Peyer's patch (tissue), 4 donors: Measurements from ENCODE around the gene ZNF222. TPM values are rescaled to one million over a fixed set of nuclear protein-coding genes. Genes with fewer than 3 reads are reported as not detected.
A peak's percentile ranks its signal among the peaks of the same experiment; 100 is the strongest.

Experiments used
- DNase-seq, 3 donors: peaks; one replicate each; pipeline ENCODE4 v3.0.0-alpha.2; 2017 to 2019
- H3K27ac ChIP-seq, 4 donors: fragments of 200-600 bp; sonication (generic); one replicate each; pipeline ENCODE4 v1.5.1; 2016 to 2019
- H3K27me3 ChIP-seq, 2 donors: fragments of 200-600 bp; sonication (generic); one replicate each; pipeline ENCODE4 v1.5.1; 2019
- H3K36me3 ChIP-seq, 3 donors: fragments of 200-600 bp; sonication (generic); one replicate each; pipeline ENCODE4 v1.5.1; 2016 to 2019
- H3K4me1 ChIP-seq, 4 donors: fragments of 200-600 bp; sonication (generic); one replicate each; pipeline ENCODE4 v1.5.1; 2016 to 2019
- H3K4me3 ChIP-seq, 4 donors: fragments of 200-600 bp; sonication (generic); 1 replicate in 3 of 4; 2 replicates in 1 of 4; pipeline ENCODE4 v1.5.1; 2016 to 2019; ENCODE audit warnings: mild to moderate bottlenecking in 1 of 4
- H3K9me3 ChIP-seq, 4 donors: fragments of 200-600 bp; sonication (generic); one replicate each; pipeline ENCODE4 v1.5.1; 2016 to 2019; ENCODE audit warnings: mild to moderate bottlenecking in 1 of 4
- POLR2A ChIP-seq, 2 donors: fragments of 450-650 bp; IDR thresholded peaks; one replicate each; pipeline ENCODE4 v1.5.1; 2017; ENCODE audit warnings: antibody characterized with exemption in 2 of 2, mild to moderate bottlenecking in 2 of 2, moderate library complexity in 2 of 2
- small RNA-seq, 2 donors: library from RNA; depleted of rRNA; stranded (forward); fragments of <200 nt; gene quantifications; one replicate each; pipeline ENCODE3, GENCODE V24; 2016
- total RNA-seq, 4 donors: library from RNA; depleted of rRNA; stranded (reverse); fragments of >200 nt; gene quantifications; one replicate each; pipeline ENCODE4 v1.1.0, GENCODE V29; 2016
- TF ChIP-seq, protein P1 (sequence below), 6 experiments: fragments of 450-650 bp in 4 of 6; fragments of 200-600 bp in 2 of 6; sonication (generic) in 1 of 6; IDR thresholded peaks; one replicate each; pipeline ENCODE4 v1.5.1; 2017 to 2019; ENCODE audit warnings: antibody characterized with exemption in 6 of 6, mild to moderate bottlenecking in 3 of 6, moderate library complexity in 1 of 6

Gene ZNF222
- total RNA-seq, 4 donors from 2014 or later, result 3.0 to 10.7 (median 3.5) TPM; not detected in 1

GRCh38 chr19:44072543-44073401 lies 47.6 kb downstream of the ZNF222 start:
- H3K4me3 ChIP-seq, result peak overlapping the region; percentile 44 to 73 (median 56)
- TF ChIP-seq, protein P1, sequence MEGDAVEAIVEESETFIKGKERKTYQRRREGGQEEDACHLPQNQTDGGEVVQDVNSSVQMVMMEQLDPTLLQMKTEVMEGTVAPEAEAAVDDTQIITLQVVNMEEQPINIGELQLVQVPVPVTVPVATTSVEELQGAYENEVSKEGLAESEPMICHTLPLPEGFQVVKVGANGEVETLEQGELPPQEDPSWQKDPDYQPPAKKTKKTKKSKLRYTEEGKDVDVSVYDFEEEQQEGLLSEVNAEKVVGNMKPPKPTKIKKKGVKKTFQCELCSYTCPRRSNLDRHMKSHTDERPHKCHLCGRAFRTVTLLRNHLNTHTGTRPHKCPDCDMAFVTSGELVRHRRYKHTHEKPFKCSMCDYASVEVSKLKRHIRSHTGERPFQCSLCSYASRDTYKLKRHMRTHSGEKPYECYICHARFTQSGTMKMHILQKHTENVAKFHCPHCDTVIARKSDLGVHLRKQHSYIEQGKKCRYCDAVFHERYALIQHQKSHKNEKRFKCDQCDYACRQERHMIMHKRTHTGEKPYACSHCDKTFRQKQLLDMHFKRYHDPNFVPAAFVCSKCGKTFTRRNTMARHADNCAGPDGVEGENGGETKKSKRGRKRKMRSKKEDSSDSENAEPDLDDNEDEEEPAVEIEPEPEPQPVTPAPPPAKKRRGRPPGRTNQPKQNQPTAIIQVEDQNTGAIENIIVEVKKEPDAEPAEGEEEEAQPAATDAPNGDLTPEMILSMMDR (IDR thresholded peaks at IDR 0.05), result no peak
- TF ChIP-seq POLR2A (IDR thresholded peaks at IDR 0.05), result no peak
- H3K27me3 ChIP-seq, result no peaks in the 10 kb centered on the region
- H3K36me3 ChIP-seq, result peaks cover 0 to 2% (median 0%) of the 10 kb centered on the region in 3 donors
- DNase-seq, result no peak
- H3K9me3 ChIP-seq, result peaks cover 0 to 11% (median 0%) of the 10 kb centered on the region in 4 donors
- peaks cover 0 to 5% (median 0%) of the 10 kb centered on the region in 4 donors for H3K4me1 ChIP-seq
- H3K27ac ChIP-seq, result no peak overlapping the region

DNA sequence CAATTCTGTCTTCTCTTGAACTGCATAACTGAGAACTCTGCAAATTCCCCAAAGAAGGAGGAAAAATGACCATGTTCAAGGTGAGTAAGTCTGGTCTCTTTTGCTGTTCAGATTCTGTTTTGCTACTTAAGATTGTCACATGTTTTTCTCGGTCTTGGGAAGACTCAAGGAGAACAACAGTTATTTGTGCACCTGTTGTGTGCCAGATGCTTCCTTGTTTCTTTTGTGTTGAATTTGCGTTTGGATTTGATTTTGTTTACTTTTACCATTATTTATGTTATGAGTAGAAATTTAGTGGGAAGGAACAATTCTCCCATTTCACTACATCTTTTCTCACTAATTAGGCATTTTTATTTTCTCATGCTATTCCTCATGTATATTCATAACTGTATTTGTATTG lies 51.1 kb downstream of the ZNF222 start:
- Histone ChIP-seq H3K27me3 (no peaks in the 10 kb centered on the region), H3K4me3 (no peak overlapping the region), H3K27ac (no peak overlapping the region), H3K4me1 (peaks cover 0 to 5% (median 0%) of the 10 kb centered on the region in 4 donors), H3K9me3 (no peaks in the 10 kb centered on the region), H3K36me3 (peaks cover 0 to 20% (median 0%) of the 10 kb centered on the region in 3 donors)
- no peak for DNase-seq
- TF ChIP-seq POLR2A (IDR thresholded peaks at IDR 0.05), result no peak
- TF ChIP-seq, protein P1 (IDR thresholded peaks at IDR 0.05), result no peak

Small RNA genes lying within 50 kb of the gene (small RNA-seq; reads per million reads assigned to genes)
- gene AC006213.5, result 0 reads per million in 2 donors

Other genes with a start within 250 kb of the ZNF222 start
- gene KCNN4, start 244.4 kb upstream of the ZNF222 start, total RNA-seq, result 10 to 100 TPM in 3 of 4 donors, 1 to 10 TPM in 1; 5.1 to 54.5 (median 33.1) TPM
- gene LYPD5, start 222.9 kb upstream of the ZNF222 start, total RNA-seq, result 1 to 10 TPM in 1 of 4 donors, under 1 TPM in 1, not detected in 2; 0.27 to 1.7 TPM
- gene ZNF283, start 198.1 kb upstream of the ZNF222 start, total RNA-seq, result 10 to 100 TPM in 2 of 4 donors, 1 to 10 TPM in 2; 5.4 to 22.1 (median 11.8) TPM
- 1 to 10 TPM in 2 of 4 donors, under 1 TPM in 1, not detected in 1; 0.66 to 2.8 (median 1.2) TPM for gene ZNF404, start 141.4 kb upstream of the ZNF222 start, total RNA-seq
- gene ZNF45, start 90.1 kb upstream of the ZNF222 start, total RNA-seq, result 10 to 100 TPM in 3 of 4 donors, 1 to 10 TPM in 1; 6.9 to 18.2 (median 14.9) TPM
- 1 to 10 TPM; 3.2 to 5.9 (median 5.0) TPM for gene ZNF221, start 74.2 kb upstream of the ZNF222 start, total RNA-seq
- gene ZNF155, start 41.2 kb upstream of the ZNF222 start, total RNA-seq, result 10 to 100 TPM in 1 of 4 donors, 1 to 10 TPM in 3; 2.5 to 10.9 (median 6.2) TPM
- gene ZNF230, start 22.4 kb upstream of the ZNF222 start, total RNA-seq, result 10 to 100 TPM in 1 of 4 donors, 1 to 10 TPM in 3; 3.3 to 11.2 (median 4.0) TPM
- gene ZNF223, start 26.7 kb downstream of the ZNF222 start, total RNA-seq, result 10 to 100 TPM in 1 of 4 donors, 1 to 10 TPM in 3; 5.8 to 23.0 (median 8.1) TPM
- gene ZNF284, start 46.8 kb downstream of the ZNF222 start, total RNA-seq, result 1 to 10 TPM; 1.6 to 2.9 (median 2.6) TPM
- 10 to 100 TPM; 29.8 to 60.5 (median 48.5) TPM for gene ZNF224, start 69.0 kb downstream of the ZNF222 start, total RNA-seq
- 10 to 100 TPM in 1 of 4 donors, 1 to 10 TPM in 3; 3.3 to 14.0 (median 5.1) TPM for gene ZNF225, start 88.0 kb downstream of the ZNF222 start, total RNA-seq
- gene ZNF234, start 116.2 kb downstream of the ZNF222 start, total RNA-seq, result 10 to 100 TPM in 2 of 4 donors, 1 to 10 TPM in 2; 4.2 to 14.9 (median 10.3) TPM
- 10 to 100 TPM; 21.3 to 25.6 (median 23.2) TPM for gene ZNF226, start 139.7 kb downstream of the ZNF222 start, total RNA-seq
- 10 to 100 TPM in 3 of 4 donors, 1 to 10 TPM in 1; 9.9 to 18.2 (median 14.2) TPM for gene ZNF227, start 187.2 kb downstream of the ZNF222 start, total RNA-seq
- 1 to 10 TPM; 1.2 to 2.5 (median 1.6) TPM for gene ZNF233, start 234.5 kb downstream of the ZNF222 start, total RNA-seq